ACC112 (cell line): ENCODE measurements around the gene SLC10A3.

Source experiments
- H2AFZ ChIP-seq: fragments of 200-600 bp; sonication (generic); one replicate; pipeline ENCODE4 v1.6.0; 2017; ENCODE audit warnings: antibody characterized with exemption, low read length; ENCODE audit not compliant: unreplicated experiment
- H3K27ac ChIP-seq: fragments of 200-600 bp; sonication (generic); 2 replicates; pipeline ENCODE4 v1.5.1; 2014; ENCODE audit warnings: low read depth, mild to moderate bottlenecking, antibody characterized with exemption, low read length, moderate library complexity
- H3K27me3 ChIP-seq: fragments of 200-600 bp; sonication (generic); 2 replicates; pipeline ENCODE4 v1.6.1; 2014; ENCODE audit warnings: mild to moderate bottlenecking, antibody characterized with exemption, low read length, moderate library complexity, mixed read lengths; ENCODE audit not compliant: insufficient read depth
- H3K36me3 ChIP-seq: fragments of 200-600 bp; sonication (generic); 2 replicates; pipeline ENCODE4 v1.6.1; 2016; ENCODE audit warnings: mild to moderate bottlenecking, antibody characterized with exemption, low read length, moderate library complexity, mixed read lengths; ENCODE audit not compliant: insufficient read depth
- H3K4me1 ChIP-seq: fragments of 200-600 bp; sonication (generic); one replicate; pipeline ENCODE4 v1.6.1; 2016; ENCODE audit warnings: low read length, mixed read lengths; ENCODE audit not compliant: insufficient read depth, unreplicated experiment, control insufficient read depth
- H3K4me3 ChIP-seq: fragments of 200-600 bp; sonication (generic); 2 replicates; pipeline ENCODE4 v1.5.1; 2014; ENCODE audit warnings: mild to moderate bottlenecking, low read depth, low read length
- H3K79me2 ChIP-seq: fragments of 200-600 bp; sonication (generic); one replicate; pipeline ENCODE4 v1.6.0; 2016; ENCODE audit warnings: low read length; ENCODE audit not compliant: control insufficient read depth, unreplicated experiment, insufficient read depth

SLC10A3 gene

DNA sequence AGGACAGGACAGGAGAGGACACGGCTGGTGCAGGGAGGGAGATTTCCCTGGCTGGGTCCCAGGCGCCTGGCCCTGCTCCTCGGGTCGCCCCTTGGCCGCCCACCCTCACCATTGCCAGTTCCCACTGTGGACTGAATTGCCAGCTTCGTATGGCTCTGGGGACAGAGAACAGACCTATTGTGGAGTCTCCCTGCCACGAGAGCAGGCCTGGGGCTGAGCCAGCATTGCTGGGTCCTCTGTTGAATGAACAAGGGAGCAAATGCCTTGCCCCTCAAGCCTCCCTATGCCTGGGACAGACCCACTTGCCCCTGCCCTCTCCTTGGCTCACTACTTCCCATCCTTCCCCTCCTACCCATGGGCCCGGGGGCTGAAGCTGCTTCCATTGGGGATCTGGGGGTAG, 28.0 kb downstream of the SLC10A3 start:
- Histone ChIP-seq H3K27me3 (no peaks in the 10 kb centered on the region), H2AFZ (no peak overlapping the region), H3K27ac (no peak overlapping the region), H3K4me3 (no peak overlapping the region), H3K4me1 (no peaks in the 10 kb centered on the region), H3K36me3 (no peaks in the 10 kb centered on the region), H3K79me2 (peaks cover 36% of the 10 kb centered on the region)

DNA sequence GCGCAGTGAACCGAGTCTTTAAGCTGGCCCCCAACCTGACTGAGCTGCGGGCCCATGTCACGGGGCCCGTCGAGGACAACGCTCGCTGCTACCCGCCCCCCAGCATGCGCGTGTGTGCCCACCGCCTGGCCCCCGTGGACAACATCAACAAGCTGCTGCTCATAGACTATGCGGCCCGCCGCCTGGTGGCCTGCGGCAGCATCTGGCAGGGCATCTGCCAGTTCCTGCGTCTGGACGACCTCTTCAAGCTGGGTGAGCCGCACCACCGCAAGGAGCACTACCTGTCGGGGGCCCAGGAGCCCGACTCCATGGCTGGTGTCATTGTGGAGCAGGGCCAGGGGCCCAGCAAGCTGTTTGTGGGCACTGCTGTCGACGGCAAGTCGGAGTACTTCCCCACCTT, 30.1 kb downstream of the SLC10A3 start:
- Histone ChIP-seq H2AFZ (no peak overlapping the region), H3K27me3 (no peaks in the 10 kb centered on the region), H3K27ac (no peak overlapping the region), H3K79me2 (peaks cover 36% of the 10 kb centered on the region), H3K4me3 (peak overlapping the region; percentile 91), H3K4me1 (no peaks in the 10 kb centered on the region), H3K36me3 (no peaks in the 10 kb centered on the region)

DNA sequence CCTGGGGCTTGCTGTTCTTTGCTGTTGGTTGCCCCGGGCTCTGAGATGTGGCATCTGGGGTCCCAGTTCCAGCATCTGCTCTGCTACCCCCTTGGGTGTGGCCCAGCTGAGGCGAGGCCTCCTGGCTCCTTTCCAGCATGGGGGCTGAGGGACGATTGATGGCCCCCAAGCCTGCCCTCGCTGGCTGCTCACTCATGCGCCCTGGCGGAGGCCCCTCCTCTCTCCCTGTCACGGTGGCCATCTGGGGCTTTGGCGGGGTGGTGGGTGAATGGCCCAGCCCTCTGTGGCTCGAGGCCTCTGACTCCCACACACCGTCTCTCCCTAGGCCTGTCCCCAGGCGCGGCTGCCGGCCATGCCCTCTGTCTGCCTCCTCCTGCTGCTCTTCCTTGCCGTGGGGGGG, 30.6 kb downstream of the SLC10A3 start:
- Histone ChIP-seq H3K4me3 (peak overlapping the region; percentile 91), H3K79me2 (peaks cover 36% of the 10 kb centered on the region), H3K4me1 (no peaks in the 10 kb centered on the region), H3K27me3 (no peaks in the 10 kb centered on the region), H3K36me3 (no peaks in the 10 kb centered on the region), H2AFZ (no peak overlapping the region), H3K27ac (no peak overlapping the region)

DNA sequence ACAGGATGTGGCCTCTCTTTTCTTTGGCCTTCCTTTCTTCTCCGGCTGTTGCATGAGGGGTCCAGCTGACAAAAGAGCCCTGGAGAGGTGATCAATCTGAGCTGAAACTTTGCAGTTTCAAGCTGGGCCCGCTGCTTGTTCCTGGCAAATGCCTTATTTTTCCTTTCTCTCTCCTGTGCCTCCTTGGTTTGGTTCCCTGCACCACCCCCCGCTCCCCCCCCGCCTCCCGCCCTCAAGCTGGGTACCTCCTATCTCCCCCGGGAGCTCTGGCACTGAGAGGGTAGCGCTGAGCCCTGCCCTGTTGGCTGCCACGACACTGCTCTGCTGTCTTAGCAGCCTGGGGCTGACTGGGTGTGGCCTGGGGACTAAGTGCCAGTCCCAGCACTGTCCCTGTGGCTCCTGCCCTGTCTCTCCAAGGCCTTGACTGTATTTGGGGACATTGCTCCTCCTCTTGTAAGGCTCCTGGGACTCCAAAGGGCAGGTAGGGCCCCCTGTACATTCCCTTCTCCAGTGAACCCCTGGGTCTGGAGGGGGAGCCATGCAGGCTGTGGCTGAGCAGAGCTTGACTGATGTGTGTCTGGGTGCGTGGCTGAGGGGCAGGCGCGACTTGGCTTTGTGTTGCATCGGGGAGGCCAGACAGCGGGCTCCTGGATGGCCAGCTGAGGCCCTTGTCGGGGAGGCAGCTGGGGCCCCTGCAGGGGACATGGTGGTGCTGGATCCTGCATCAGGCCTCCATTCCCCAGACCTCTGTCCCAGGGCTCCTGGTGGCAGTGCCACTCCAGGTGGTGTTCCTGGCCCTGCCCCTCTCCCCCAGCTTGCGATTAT, 31.3 kb downstream of the SLC10A3 start:
- Histone ChIP-seq H3K36me3 (no peaks in the 10 kb centered on the region), H2AFZ (no peak overlapping the region), H3K27me3 (no peaks in the 10 kb centered on the region), H3K27ac (no peak overlapping the region), H3K79me2 (peaks cover 36% of the 10 kb centered on the region), H3K4me3 (peak overlapping the region; percentile 91), H3K4me1 (no peaks in the 10 kb centered on the region)

DNA sequence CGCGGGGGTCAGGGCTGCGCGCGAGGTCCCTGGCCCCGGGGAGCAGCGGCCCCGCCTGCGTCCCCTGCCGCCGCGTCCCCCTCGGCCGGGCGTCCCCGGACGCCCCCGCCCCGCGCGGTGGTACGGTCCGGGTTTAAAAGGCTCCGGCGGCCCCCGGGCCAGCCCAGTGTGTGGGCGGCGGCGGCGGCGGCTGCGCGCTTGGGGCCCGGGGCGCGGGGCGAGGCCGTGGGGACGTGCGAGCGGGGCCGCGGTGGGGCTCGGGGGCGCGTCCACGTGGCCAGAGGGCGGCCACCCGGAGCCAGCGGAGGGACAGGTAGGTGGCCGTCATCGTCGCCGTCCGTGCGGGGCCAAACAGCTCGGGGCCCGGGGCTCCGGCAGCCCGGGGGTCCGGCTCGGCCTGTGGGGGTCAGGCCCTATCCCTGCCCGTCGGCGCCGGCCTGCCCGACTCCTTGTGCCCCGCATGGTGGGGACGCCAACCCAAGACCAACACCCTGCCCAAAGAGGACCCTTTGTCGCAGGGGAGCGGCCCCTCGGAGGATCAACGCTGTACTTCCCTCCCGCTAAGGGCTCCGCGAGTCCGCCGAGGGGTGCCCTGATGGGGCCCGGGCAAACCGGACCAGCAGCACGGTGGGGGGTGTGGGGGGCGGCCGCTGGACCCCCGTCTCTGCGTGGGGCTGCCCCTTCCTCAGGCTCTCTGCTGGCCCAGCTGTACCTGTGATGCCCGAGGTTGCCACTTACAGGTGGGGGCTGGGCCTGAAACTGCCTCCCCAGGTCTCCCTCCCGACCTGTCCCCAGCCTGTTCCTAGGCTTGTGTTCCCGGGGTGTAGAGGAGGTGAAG, 32.1 kb downstream of the SLC10A3 start, which contains the start of gene PLXNA3:
Gene PLXNA3, plus strand, starts transcription at position 166 of the 838 bp plus-strand sequence. CDS start 1,903 bp downstream, outside the sequence.
- H3K4me1 ChIP-seq, result no peaks in the 10 kb centered on the region
- no peak within 1 kb of the TSS for H2AFZ ChIP-seq
- H3K36me3 ChIP-seq, result no peaks in the 10 kb centered on the region
- no peaks in the 10 kb centered on the region for H3K27me3 ChIP-seq
- H3K4me3 ChIP-seq, result peak within 1 kb of the TSS; percentile 91
- peaks cover 36% of the 10 kb centered on the region for H3K79me2 ChIP-seq
- peak within 1 kb of the TSS; percentile 60; the same call in 1 of the 2 replicates for H3K27ac ChIP-seq

DNA sequence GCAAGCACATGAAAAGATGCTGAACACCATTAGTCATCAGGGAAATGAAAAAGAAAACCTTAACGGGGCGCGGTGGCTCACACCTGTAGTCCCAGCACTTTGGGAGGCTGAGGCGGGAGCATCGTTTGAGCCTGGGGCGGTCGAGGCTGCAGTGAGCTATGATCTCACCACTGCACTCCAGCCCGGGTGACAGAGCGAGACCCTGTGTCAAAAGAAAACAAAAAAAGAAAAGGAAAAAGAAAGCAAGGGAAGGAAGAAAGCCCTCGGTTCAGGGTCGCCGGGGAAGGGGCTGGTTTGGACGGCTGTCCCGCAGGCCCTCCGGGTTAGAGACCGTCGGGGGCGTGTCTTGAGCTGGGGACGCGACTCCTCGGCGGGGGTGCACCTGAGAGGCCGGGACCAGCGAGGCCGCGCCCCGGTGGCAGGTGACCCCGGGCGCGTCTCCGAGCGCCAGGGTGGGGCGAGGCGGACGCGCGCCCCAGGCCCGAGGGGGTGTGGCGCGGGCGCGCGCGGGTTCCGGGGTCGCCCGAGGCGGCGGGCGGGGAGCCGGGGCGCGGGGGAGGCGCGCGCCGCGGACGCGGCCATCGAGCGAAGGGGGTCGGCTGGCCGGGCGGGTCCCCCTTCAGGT, 32.8 kb downstream of the SLC10A3 start:
- H3K27ac ChIP-seq, result peak overlapping the region; percentile 60; the same call in 1 of the 2 replicates

DNA sequence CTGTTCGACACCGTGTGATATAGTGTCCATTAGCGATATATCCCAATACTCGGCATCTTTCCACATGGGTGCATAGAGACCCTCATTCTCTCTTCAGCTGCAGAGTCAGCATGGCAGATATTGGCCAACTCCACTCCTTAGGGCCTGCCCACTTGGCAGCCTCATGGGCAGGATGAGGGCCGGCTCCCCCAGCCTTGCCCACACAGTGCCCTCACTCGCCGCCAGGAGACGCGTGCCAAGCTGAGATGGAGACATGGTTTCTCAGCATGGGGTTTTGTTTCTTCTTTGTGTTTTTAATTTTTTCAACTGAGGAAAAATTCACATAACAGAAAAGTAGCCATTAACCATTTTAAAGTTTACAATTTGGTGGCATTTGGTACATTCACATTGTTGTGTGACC, 37.6 kb downstream of the SLC10A3 start:
- Histone ChIP-seq H3K4me3 (no peak overlapping the region), H3K4me1 (no peaks in the 10 kb centered on the region), H3K79me2 (no peaks in the 10 kb centered on the region), H3K27ac (no peak overlapping the region), H3K36me3 (no peaks in the 10 kb centered on the region), H3K27me3 (no peaks in the 10 kb centered on the region), H2AFZ (no peak overlapping the region)

More for the DNA sequence above, 32.8 kb downstream of the SLC10A3 start:
- Histone ChIP-seq H2AFZ (no peak overlapping the region), H3K4me1 (no peaks in the 10 kb centered on the region), H3K4me3 (peak overlapping the region; percentile 91), H3K27me3 (no peaks in the 10 kb centered on the region), H3K79me2 (peaks cover 36% of the 10 kb centered on the region), H3K36me3 (no peaks in the 10 kb centered on the region)

DNA sequence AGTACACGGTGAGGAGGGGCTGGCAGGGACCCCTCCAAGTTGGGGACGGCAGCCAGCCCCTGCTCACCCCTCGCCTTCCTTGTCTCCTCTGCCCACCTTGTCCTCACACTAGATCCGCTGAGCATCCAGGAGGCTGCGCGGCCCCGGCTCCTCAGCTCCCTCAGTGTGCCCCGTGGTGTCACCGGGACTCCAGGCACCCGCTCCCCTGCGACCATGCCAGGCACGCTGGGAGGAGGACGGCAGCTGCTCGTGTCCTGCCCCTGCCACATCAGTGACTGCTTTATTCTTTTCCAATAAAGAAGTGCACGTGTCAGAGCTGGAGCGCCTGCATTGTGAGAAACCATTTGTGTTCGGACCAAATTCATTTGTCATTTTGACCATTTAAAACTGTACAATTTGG, 40.1 kb downstream of the SLC10A3 start:
- Histone ChIP-seq H3K27me3 (no peaks in the 10 kb centered on the region), H2AFZ (no peak overlapping the region), H3K4me1 (peaks cover 5% of the 10 kb centered on the region), H3K27ac (no peak overlapping the region), H3K4me3 (no peak overlapping the region), H3K79me2 (peaks cover 19% of the 10 kb centered on the region), H3K36me3 (no peaks in the 10 kb centered on the region)

DNA sequence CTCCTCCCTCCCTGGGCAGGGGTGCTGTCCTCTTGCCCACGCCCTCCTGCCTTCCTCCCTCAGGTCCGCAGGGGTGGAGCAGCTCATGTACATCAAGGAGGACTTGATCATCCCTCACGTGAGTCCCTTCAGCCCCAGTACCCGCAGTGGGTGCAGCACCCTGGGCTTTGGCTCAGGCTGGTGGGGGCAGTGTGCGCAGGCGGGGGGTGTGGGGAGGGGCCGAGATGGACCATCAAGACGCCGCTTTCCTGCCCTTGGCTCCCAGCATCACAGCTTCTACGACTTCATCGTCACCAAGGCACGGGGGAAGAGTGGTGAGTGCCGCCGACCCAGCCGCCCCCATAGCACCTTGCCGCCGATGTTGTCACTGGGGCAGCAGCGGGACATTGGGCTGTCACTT, 40.8 kb downstream of the SLC10A3 start:
- H3K4me1 ChIP-seq, result peaks cover 7% of the 10 kb centered on the region
- no peak overlapping the region for H3K4me3 ChIP-seq
- H2AFZ ChIP-seq, result no peak overlapping the region
- no peaks in the 10 kb centered on the region for H3K36me3 ChIP-seq
- H3K79me2 ChIP-seq, result peaks cover 26% of the 10 kb centered on the region
- H3K27me3 ChIP-seq, result no peaks in the 10 kb centered on the region
- no peak overlapping the region for H3K27ac ChIP-seq

DNA sequence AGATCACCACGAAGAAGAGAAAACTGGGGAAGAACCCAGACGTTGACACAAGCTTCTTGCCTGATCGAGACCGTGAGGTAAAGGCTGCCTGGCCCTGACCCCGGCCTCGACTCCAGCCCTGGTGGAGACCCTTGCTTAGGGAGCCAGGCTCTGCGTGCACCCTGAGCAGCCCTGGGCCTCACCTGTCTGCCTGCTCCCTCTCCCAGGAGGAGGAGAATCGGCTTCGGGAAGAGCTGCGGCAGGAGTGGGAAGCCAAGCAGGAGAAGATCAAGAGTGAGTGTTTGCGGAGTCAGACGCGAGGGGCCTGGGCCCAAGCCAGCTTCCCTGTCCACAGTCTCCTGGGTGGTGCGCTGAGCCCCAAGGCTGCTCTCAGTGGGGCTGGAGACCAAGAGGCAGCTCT, 41.9 kb downstream of the SLC10A3 start:
- no peak overlapping the region for H3K4me3 ChIP-seq
- no peak overlapping the region for H2AFZ ChIP-seq
- H3K79me2 ChIP-seq, result peaks cover 30% of the 10 kb centered on the region
- H3K27me3 ChIP-seq, result no peaks in the 10 kb centered on the region
- H3K27ac ChIP-seq, result no peak overlapping the region
- H3K4me1 ChIP-seq, result peaks cover 7% of the 10 kb centered on the region
- H3K36me3 ChIP-seq, result no peaks in the 10 kb centered on the region
